B cell (primary cell): ENCODE measurements around the gene TEX52.

Source experiments
- EZH2 ChIP-seq: IDR thresholded peaks from 2 replicates; pipeline ENCODE4 v1.6.1; 2012; ENCODE audit warnings: borderline replicate concordance, low read depth, mild to moderate bottlenecking, moderate library complexity, low read length; ENCODE audit not compliant: insufficient read depth, poor library complexity, severe bottlenecking
- TF ChIP-seq, protein P1 (sequence below): fragments of 200-600 bp; IDR thresholded peaks from one replicate; pipeline ENCODE4 v1.8.0; 2022; ENCODE audit warnings: antibody characterized with exemption, mild to moderate bottlenecking

DNA sequence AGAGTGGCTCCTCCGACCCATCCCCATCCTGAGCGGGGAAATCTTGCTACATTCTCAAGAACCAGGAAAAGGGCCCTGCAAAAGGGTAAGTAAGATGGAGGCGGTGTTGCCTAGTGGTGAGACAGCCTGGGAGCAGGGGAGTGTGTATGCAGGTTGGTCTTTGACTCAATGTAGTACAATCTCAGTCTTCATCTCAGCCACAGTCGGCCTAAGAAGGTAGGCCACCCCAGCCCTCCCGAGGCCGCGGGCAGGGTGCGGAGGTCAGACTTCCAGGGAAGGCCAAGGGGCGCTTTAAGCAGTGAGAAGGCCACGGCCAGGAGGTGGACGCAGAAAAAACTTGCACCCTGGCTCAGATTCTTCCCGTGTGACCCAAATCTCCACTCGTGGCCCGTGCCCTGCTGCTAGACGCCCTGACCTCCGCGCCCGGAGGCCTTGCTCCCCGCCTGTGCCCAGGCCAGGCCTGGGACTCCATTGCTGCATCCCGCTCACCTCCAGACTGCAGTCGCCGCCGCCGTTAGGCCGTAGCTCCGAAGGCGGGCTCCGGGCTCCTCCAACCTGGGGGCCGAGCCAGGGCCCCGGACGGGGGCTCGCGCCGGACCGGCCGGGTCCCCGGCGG lies 19.7 kb upstream of the TEX52 start:
- TF ChIP-seq, protein P1, sequence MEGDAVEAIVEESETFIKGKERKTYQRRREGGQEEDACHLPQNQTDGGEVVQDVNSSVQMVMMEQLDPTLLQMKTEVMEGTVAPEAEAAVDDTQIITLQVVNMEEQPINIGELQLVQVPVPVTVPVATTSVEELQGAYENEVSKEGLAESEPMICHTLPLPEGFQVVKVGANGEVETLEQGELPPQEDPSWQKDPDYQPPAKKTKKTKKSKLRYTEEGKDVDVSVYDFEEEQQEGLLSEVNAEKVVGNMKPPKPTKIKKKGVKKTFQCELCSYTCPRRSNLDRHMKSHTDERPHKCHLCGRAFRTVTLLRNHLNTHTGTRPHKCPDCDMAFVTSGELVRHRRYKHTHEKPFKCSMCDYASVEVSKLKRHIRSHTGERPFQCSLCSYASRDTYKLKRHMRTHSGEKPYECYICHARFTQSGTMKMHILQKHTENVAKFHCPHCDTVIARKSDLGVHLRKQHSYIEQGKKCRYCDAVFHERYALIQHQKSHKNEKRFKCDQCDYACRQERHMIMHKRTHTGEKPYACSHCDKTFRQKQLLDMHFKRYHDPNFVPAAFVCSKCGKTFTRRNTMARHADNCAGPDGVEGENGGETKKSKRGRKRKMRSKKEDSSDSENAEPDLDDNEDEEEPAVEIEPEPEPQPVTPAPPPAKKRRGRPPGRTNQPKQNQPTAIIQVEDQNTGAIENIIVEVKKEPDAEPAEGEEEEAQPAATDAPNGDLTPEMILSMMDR: no peak
- no peak for TF ChIP-seq EZH2
